Mucosa of gallbladder (tissue), 1 donor: ENCODE measurements around the gene RAPGEF4. TPM values are rescaled to one million over a fixed set of nuclear protein-coding genes. Genes with fewer than 3 reads are reported as not detected.
"Not testable (repeated sequence)": the region's sequence is repeated elsewhere in the genome, so short reads cannot be mapped to it uniquely, and the experiment has no call there.

Experiments used
- DNase-seq: peaks from one replicate; pipeline ENCODE4 v3.0.0-alpha.2; 2020; ENCODE audit warnings: low spot score
- total RNA-seq: library from RNA; stranded (reverse); gene quantifications from one replicate; pipeline ENCODE4 v1.2.1, GENCODE V29; 2021
- donor health status: DM: no; HTN: no; CAD: no.

The RAPGEF4 gene
- total RNA-seq, 1 donor from 2014 or later, result 6.4 TPM

GRCh38 chr2:172726172-172726735 lies 9.4 kb upstream of the RAPGEF4 start:
- no peak for DNase-seq

- DNase-seq, result no peak
Observed at GRCh38 chr2:172730411-172730810, 5.2 kb upstream of the RAPGEF4 start.

GRCh38 chr2:172734711-172735581 lies 699 bp upstream of the RAPGEF4 start:
- DNase-seq, result no peak

GRCh38 chr2:172736424-172737174 lies 954 bp downstream of the RAPGEF4 start:
- no peak for DNase-seq

GRCh38 chr2:172739661-172740266 lies 4.1 kb downstream of the RAPGEF4 start:
- no peak for DNase-seq

GRCh38 chr2:172740856-172741255 lies 5.2 kb downstream of the RAPGEF4 start:
- DNase-seq, result no peak

- no peak for DNase-seq
Observed at GRCh38 chr2:172742931-172743540, 7.4 kb downstream of the RAPGEF4 start.

- no peak for DNase-seq
Observed at GRCh38 chr2:172743898-172744297, 8.3 kb downstream of the RAPGEF4 start.

GRCh38 chr2:172745636-172746035 lies 10.0 kb downstream of the RAPGEF4 start:
- no peak for DNase-seq

- not testable (repeated sequence) for DNase-seq
Observed at GRCh38 chr2:172748543-172748942, 12.9 kb downstream of the RAPGEF4 start.

- DNase-seq, result no peak
Observed at GRCh38 chr2:172749388-172749787, 13.7 kb downstream of the RAPGEF4 start.

GRCh38 chr2:172751564-172751963 lies 15.9 kb downstream of the RAPGEF4 start:
- DNase-seq, result no peak

- no peak for DNase-seq
Observed at GRCh38 chr2:172753610-172754009, 18.0 kb downstream of the RAPGEF4 start.

GRCh38 chr2:172759441-172759840 lies 23.8 kb downstream of the RAPGEF4 start:
- DNase-seq, result no peak

GRCh38 chr2:172761306-172761705 lies 25.7 kb downstream of the RAPGEF4 start:
- no peak for DNase-seq

- DNase-seq, result no peak
Observed at GRCh38 chr2:172762574-172762973, 26.9 kb downstream of the RAPGEF4 start.

- no peak for DNase-seq
Observed at GRCh38 chr2:172763079-172763478, 27.4 kb downstream of the RAPGEF4 start.

- DNase-seq, result no peak
Observed at GRCh38 chr2:172765662-172766061, 30.0 kb downstream of the RAPGEF4 start.

- no peak for DNase-seq
Observed at GRCh38 chr2:172768401-172768800, 32.8 kb downstream of the RAPGEF4 start.

GRCh38 chr2:172769879-172770278 lies 34.2 kb downstream of the RAPGEF4 start:
- DNase-seq, result no peak

- DNase-seq, result no peak
Observed at GRCh38 chr2:172770887-172771286, 35.2 kb downstream of the RAPGEF4 start.

- no peak for DNase-seq
Observed at GRCh38 chr2:172772633-172773032, 37.0 kb downstream of the RAPGEF4 start.
